ENCODE data around the gene PLEKHA7. TPM values are rescaled to one million over a fixed set of nuclear protein-coding genes. Genes with fewer than 3 reads are reported as not detected.

Gene PLEKHA7
- total RNA-seq, 1 experiment from 2014 or later, result 57.6 TPM

GRCh38 chr11:16879690-16880089, 134.5 kb downstream of the PLEKHA7 start:
- CTCF ChIA-PET, result no interaction called here
- Histone ChIP-seq H3K9me3 (no peaks in the 10 kb centered on the region), H3K4me3 (ENCODE audit: low read depth, low read length) (no peak overlapping the region), H3K4me1 (peaks cover 31% of the 10 kb centered on the region), H3K27me3 (replicated peaks; ENCODE audit: control insufficient read depth, insufficient read depth, low read length) (no peaks in the 10 kb centered on the region), H3K36me3 (ENCODE audit: control insufficient read depth, insufficient read depth, low read length) (no peaks in the 10 kb centered on the region)
- no TSS peak for BruUV-seq (replicated peaks)
- no peak overlapping the region for H3K27ac Mint-ChIP-seq (ENCODE audit: unreplicated experiment)
- no peak for DNase-seq
- intact Hi-C loops (cut with micrococcal nuclease; ENCODE audit: unreplicated experiment), result loop anchor here (2.0 kb wide), 1 partner anchor 17 kb away; no protein-coding TSS in a partner anchor
- H3K36me3 Mint-ChIP-seq (ENCODE audit: insufficient read depth, unreplicated experiment), result no peaks in the 10 kb centered on the region
- H3K9me3 Mint-ChIP-seq (ENCODE audit: unreplicated experiment), result no peaks in the 10 kb centered on the region
- no peaks in the 10 kb centered on the region for H3K27me3 Mint-ChIP-seq (ENCODE audit: insufficient read depth, unreplicated experiment)
- POLR2A ChIA-PET, result no interaction called here
- H3K4me3 Mint-ChIP-seq (ENCODE audit: unreplicated experiment), result no peak overlapping the region
- TF ChIP-seq, protein P1, sequence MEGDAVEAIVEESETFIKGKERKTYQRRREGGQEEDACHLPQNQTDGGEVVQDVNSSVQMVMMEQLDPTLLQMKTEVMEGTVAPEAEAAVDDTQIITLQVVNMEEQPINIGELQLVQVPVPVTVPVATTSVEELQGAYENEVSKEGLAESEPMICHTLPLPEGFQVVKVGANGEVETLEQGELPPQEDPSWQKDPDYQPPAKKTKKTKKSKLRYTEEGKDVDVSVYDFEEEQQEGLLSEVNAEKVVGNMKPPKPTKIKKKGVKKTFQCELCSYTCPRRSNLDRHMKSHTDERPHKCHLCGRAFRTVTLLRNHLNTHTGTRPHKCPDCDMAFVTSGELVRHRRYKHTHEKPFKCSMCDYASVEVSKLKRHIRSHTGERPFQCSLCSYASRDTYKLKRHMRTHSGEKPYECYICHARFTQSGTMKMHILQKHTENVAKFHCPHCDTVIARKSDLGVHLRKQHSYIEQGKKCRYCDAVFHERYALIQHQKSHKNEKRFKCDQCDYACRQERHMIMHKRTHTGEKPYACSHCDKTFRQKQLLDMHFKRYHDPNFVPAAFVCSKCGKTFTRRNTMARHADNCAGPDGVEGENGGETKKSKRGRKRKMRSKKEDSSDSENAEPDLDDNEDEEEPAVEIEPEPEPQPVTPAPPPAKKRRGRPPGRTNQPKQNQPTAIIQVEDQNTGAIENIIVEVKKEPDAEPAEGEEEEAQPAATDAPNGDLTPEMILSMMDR (IDR thresholded peaks at IDR 0.05; ENCODE audit: insufficient read depth in 1 of 2, low read depth in 1 of 2, low read length in 1 of 2, severe bottlenecking in 1 of 2, unreplicated experiment in 1 of 2), result no peak
- H3K4me1 Mint-ChIP-seq (ENCODE audit: low read depth, unreplicated experiment), result peaks cover 44% of the 10 kb centered on the region

GRCh38 chr11:16876837-16877236, 137.4 kb downstream of the PLEKHA7 start:
- Mint-ChIP-seq H3K9me3 (ENCODE audit: unreplicated experiment) (no peaks in the 10 kb centered on the region), H3K27ac (ENCODE audit: unreplicated experiment) (no peak overlapping the region), H3K36me3 (ENCODE audit: insufficient read depth, unreplicated experiment) (no peaks in the 10 kb centered on the region), H3K4me3 (ENCODE audit: unreplicated experiment) (no peak overlapping the region), H3K27me3 (ENCODE audit: insufficient read depth, unreplicated experiment) (no peaks in the 10 kb centered on the region), H3K4me1 (ENCODE audit: low read depth, unreplicated experiment) (peaks cover 41% of the 10 kb centered on the region)
- TF ChIP-seq, protein P1 (IDR thresholded peaks at IDR 0.05; ENCODE audit: insufficient read depth in 1 of 2, low read depth in 1 of 2, low read length in 1 of 2, severe bottlenecking in 1 of 2, unreplicated experiment in 1 of 2), result no peak
- BruUV-seq (replicated peaks), result no TSS peak
- Histone ChIP-seq H3K9me3 (no peaks in the 10 kb centered on the region), H3K4me3 (ENCODE audit: low read depth, low read length) (no peak overlapping the region), H3K27me3 (replicated peaks; ENCODE audit: control insufficient read depth, insufficient read depth, low read length) (no peaks in the 10 kb centered on the region), H3K36me3 (ENCODE audit: control insufficient read depth, insufficient read depth, low read length) (no peaks in the 10 kb centered on the region), H3K4me1 (peaks cover 43% of the 10 kb centered on the region)
- no peak for DNase-seq
- POLR2A ChIA-PET, result interaction anchor here (0.6 kb wide), 2 partner anchors 48 to 90 kb away, joined by 3 read pairs; no protein-coding TSS in a partner anchor
- CTCF ChIA-PET, result no interaction called here
- intact Hi-C loops (cut with micrococcal nuclease; ENCODE audit: unreplicated experiment), result no loop called here

DNA sequence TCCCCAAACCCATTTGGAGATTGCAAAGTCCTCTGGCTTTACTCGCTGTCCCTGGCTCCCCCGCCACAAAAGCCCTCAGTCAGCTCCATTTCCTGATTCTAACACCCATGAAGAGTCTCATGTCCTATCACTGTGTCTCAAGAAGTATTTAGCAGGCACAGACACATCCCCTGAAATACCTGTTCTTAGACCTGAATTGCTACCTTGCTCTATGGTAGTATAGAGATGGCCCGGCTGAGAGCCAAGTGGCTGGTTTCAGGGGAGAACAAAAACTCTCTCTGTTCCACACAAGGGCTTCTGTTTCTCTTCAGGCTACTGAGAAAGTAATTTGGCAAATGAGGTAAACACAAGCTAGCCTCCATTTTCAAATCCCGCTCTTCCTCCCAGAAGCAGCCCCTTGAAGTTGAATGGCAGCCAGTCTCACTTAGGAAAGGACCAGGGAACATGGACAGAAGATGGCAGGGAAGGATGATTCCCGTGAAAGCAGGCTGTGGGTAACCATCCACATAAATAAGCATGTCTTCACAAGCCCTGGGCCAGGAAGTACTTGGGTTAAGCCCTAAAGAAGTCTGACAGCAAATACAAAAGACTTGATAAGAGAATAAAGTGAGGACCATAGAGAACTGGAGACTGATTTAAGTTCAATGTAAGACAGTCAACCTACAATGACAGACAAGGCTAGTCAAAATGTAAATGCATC, 138.0 kb downstream of the PLEKHA7 start:
- H3K9me3 Mint-ChIP-seq (ENCODE audit: unreplicated experiment), result no peaks in the 10 kb centered on the region
- H3K36me3 Mint-ChIP-seq (ENCODE audit: insufficient read depth, unreplicated experiment), result peaks cover 1% of the 10 kb centered on the region
- no peaks in the 10 kb centered on the region for H3K36me3 ChIP-seq (ENCODE audit: control insufficient read depth, insufficient read depth, low read length)
- no TSS peak for BruUV-seq (replicated peaks)
- H3K4me1 ChIP-seq, result peaks cover 36% of the 10 kb centered on the region
- H3K27me3 ChIP-seq (replicated peaks; ENCODE audit: control insufficient read depth, insufficient read depth, low read length), result no peaks in the 10 kb centered on the region
- peaks cover 35% of the 10 kb centered on the region for H3K4me1 Mint-ChIP-seq (ENCODE audit: low read depth, unreplicated experiment)
- no peak overlapping the region for H3K4me3 ChIP-seq (ENCODE audit: low read depth, low read length)
- ChIA-PET CTCF (no interaction called here), POLR2A (interaction anchor here (0.6 kb wide), 1 partner anchor 27 kb away, joined by 4 read pairs; no protein-coding TSS in a partner anchor)
- TF ChIP-seq, protein P1 (IDR thresholded peaks at IDR 0.05; ENCODE audit: insufficient read depth in 1 of 2, low read depth in 1 of 2, low read length in 1 of 2, severe bottlenecking in 1 of 2, unreplicated experiment in 1 of 2), result no peak
- H3K4me3 Mint-ChIP-seq (ENCODE audit: unreplicated experiment), result no peak overlapping the region
- no peaks in the 10 kb centered on the region for H3K9me3 ChIP-seq
- intact Hi-C loops (cut with micrococcal nuclease; ENCODE audit: unreplicated experiment), result no loop called here
- peak overlapping the region; percentile 45 for H3K27ac Mint-ChIP-seq (ENCODE audit: unreplicated experiment)
- DNase-seq, result no peak
- H3K27me3 Mint-ChIP-seq (ENCODE audit: insufficient read depth, unreplicated experiment), result no peaks in the 10 kb centered on the region

All from Caco-2 (cell line).